H1 (cell line): Measurements from ENCODE around the gene TNFAIP2. TPM values are rescaled to one million over a fixed set of nuclear protein-coding genes. Genes with fewer than 3 reads are reported as not detected.
A peak's percentile ranks its signal among the peaks of the same experiment; 100 is the strongest.

ENCODE experiments used
- ASH2L ChIP-seq: fragments of 200-600, 300-600 bp; sonication (generic); IDR thresholded peaks from one replicate; pipeline ENCODE4 v1.7.1; 2017; ENCODE audit warnings: low read length
- ATF2 ChIP-seq: IDR thresholded peaks from 2 replicates; pipeline ENCODE4 v1.6.1; 2012; ENCODE audit warnings: low read length, inconsistent platforms
- CBX5 ChIP-seq: fragments of 300-800, 300-1000 bp; sonication (generic); IDR thresholded peaks from 2 replicates; pipeline ENCODE4 v1.7.1; 2016; ENCODE audit warnings: antibody characterized with exemption, low read length, low read depth
- CBX8 ChIP-seq: fragments of 300-800, 300-1000 bp; sonication (generic); IDR thresholded peaks from 2 replicates; pipeline ENCODE4 v1.7.1; 2016; ENCODE audit warnings: low read depth, low read length, borderline replicate concordance
- CREB1 ChIP-seq: IDR thresholded peaks from 2 replicates; pipeline ENCODE4 v1.6.1; 2012; ENCODE audit warnings: inconsistent platforms
- EZH2 ChIP-seq: fragments of 200-600 bp; sonication (generic); IDR thresholded peaks from 2 replicates; pipeline ENCODE4 v1.7.1; 2012; ENCODE audit warnings: low read depth, mild to moderate bottlenecking, moderate library complexity, low read length, inconsistent platforms; ENCODE audit not compliant: severe bottlenecking
- KDM1A ChIP-seq: fragments of 200-600, 300-600 bp; sonication (generic); IDR thresholded peaks from 2 replicates; pipeline ENCODE4 v1.7.1; 2016; ENCODE audit warnings: mild to moderate bottlenecking, low read length, borderline replicate concordance
- RBBP5 ChIP-seq: IDR thresholded peaks from 2 replicates; pipeline ENCODE4 v1.7.1; 2012; ENCODE audit warnings: low read depth, mild to moderate bottlenecking, inconsistent platforms, low read length, moderate library complexity, borderline replicate concordance
- RFX5 ChIP-seq: IDR thresholded peaks from 2 replicates; pipeline ENCODE4 v1.6.1; 2011; ENCODE audit warnings: low read depth, low read length, improper control_type of control experiment, borderline replicate concordance
- RNF2 ChIP-seq: fragments of 200-900, 300-1000 bp; sonication (generic); IDR thresholded peaks from 2 replicates; pipeline ENCODE4 v1.7.1; 2016; ENCODE audit warnings: borderline replicate concordance, low read depth, mild to moderate bottlenecking, antibody characterized with exemption, low read length; ENCODE audit not compliant: poor library complexity, severe bottlenecking; ENCODE audit errors: missing control alignments
- SIRT6 ChIP-seq: IDR thresholded peaks from one replicate; pipeline ENCODE4 v1.7.1; 2012; ENCODE audit warnings: low read length, inconsistent platforms
- SIX5 ChIP-seq: IDR thresholded peaks from 2 replicates; pipeline ENCODE4 v1.6.1; 2011; ENCODE audit warnings: mild to moderate bottlenecking, low read depth, low read length
- TAF1 ChIP-seq: IDR thresholded peaks from 2 replicates; pipeline ENCODE4 v1.6.1; 2011; ENCODE audit warnings: mild to moderate bottlenecking, low read depth, low read length
- TBP ChIP-seq: IDR thresholded peaks from 2 replicates; pipeline ENCODE4 v1.6.1; 2011; ENCODE audit warnings: low read depth, low read length, improper control_type of control experiment
- TEAD4 ChIP-seq: IDR thresholded peaks from 2 replicates; pipeline ENCODE4 v1.6.1; 2012; ENCODE audit warnings: low read depth, low read length, inconsistent platforms, mixed read lengths
- USF2 ChIP-seq: IDR thresholded peaks from 2 replicates; pipeline ENCODE4 v1.6.1; 2011; ENCODE audit warnings: low read length, improper control_type of control experiment
- ZNF274 ChIP-seq: IDR thresholded peaks from 2 replicates; pipeline ENCODE4 v1.7.0; 2012; ENCODE audit warnings: low read length, borderline replicate concordance; ENCODE audit errors: extremely low read depth
- polyA plus RNA-seq, 7 experiments: library from polyadenylated mRNA; depleted of rRNA in 3 of 7; stranded (reverse) in 5 of 7; unstranded in 2 of 7; fragments of >200 nt in 5 of 7; fragments of 200-250 nt in 2 of 7; gene quantifications; 1 replicate in 5 of 7; 2 replicates in 1 of 7; 4 replicates in 1 of 7; pipeline versions ENCODE4 v1.2.1 to v1.2.3, GENCODE V29; 2011 to 2013; ENCODE audit warnings: missing spikeins in 2 of 7, mixed read lengths in 2 of 7
- total RNA-seq: library from RNA; stranded (reverse); fragmentation: NEBNext Ultra II Directional; extraction: Animal tissue kit (Norgen Biotek cat#: 25700); gene quantifications from 2 replicates; pipeline ENCODE4 v1.2.1, GENCODE V29; 2021
- TF ChIP-seq, protein P1 (sequence below), 3 experiments: IDR thresholded peaks; 1 replicate in 2 of 3; 2 replicates in 1 of 3; pipeline versions ENCODE4 v1.5.1 to v1.6.1; 2011; ENCODE audit warnings: low read length in 3 of 3, mild to moderate bottlenecking in 3 of 3, inconsistent platforms in 2 of 3, low read depth in 1 of 3, moderate library complexity in 1 of 3; ENCODE audit not compliant: insufficient read depth in 1 of 3; ENCODE audit errors: control extremely low read depth in 1 of 3

Gene TNFAIP2
- total and polyA plus RNA-seq, 2 of the 8 experiments (the other 6 are each of a cell fraction or from before 2014, with no cell fraction given) = 28.3 to 34.5 TPM

- no peak for TF ChIP-seq RFX5
- TF ChIP-seq ASH2L = peak; percentile 42
- no peak for TF ChIP-seq RBBP5
- no peak for TF ChIP-seq SIRT6
- TF ChIP-seq CBX8 = no peak
- TF ChIP-seq SIX5 = no peak
- no peak for TF ChIP-seq ZNF274
- TF ChIP-seq RNF2 = peak; percentile 50
- no peak for TF ChIP-seq TBP
- peak; percentile 51 for TF ChIP-seq EZH2
- TF ChIP-seq, protein P1, sequence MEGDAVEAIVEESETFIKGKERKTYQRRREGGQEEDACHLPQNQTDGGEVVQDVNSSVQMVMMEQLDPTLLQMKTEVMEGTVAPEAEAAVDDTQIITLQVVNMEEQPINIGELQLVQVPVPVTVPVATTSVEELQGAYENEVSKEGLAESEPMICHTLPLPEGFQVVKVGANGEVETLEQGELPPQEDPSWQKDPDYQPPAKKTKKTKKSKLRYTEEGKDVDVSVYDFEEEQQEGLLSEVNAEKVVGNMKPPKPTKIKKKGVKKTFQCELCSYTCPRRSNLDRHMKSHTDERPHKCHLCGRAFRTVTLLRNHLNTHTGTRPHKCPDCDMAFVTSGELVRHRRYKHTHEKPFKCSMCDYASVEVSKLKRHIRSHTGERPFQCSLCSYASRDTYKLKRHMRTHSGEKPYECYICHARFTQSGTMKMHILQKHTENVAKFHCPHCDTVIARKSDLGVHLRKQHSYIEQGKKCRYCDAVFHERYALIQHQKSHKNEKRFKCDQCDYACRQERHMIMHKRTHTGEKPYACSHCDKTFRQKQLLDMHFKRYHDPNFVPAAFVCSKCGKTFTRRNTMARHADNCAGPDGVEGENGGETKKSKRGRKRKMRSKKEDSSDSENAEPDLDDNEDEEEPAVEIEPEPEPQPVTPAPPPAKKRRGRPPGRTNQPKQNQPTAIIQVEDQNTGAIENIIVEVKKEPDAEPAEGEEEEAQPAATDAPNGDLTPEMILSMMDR (IDR thresholded peaks at IDR 0.05; ENCODE audit: control extremely low read depth in 1 of 3, insufficient read depth in 1 of 3, low read depth in 1 of 3, low read length in 3 of 3) = peak in 2 of 3 experiments; percentile 86 to 94; a peak in 3 of 4 replicates
- no peak for TF ChIP-seq CREB1
- TF ChIP-seq TAF1 = no peak
- TF ChIP-seq KDM1A = 0 out of 2 replicates have a peak, but pooled peaks have one; percentile 8
- no peak; the same call in 1 of the 2 replicates for TF ChIP-seq USF2
- no peak for TF ChIP-seq CBX5
- no peak for TF ChIP-seq ATF2
- TF ChIP-seq TEAD4 = 0 out of 2 replicates have a peak, but pooled peaks have one; percentile 2
Measured at GRCh38 chr14:103104654-103105452, 18.4 kb upstream of the TNFAIP2 start (continued).
